GM12878 (cell line): Measurements from ENCODE around the gene TP63. TPM values are rescaled to one million over a fixed set of nuclear protein-coding genes. Genes with fewer than 3 reads are reported as not detected.

Experiments used
- CHD1 ChIP-seq: IDR thresholded peaks from 2 replicates; pipeline ENCODE4 v1.6.1; 2012; ENCODE audit warnings: low read depth, low read length, improper control_type of control experiment
- FOS ChIP-seq: IDR thresholded peaks from 3 replicates; pipeline ENCODE4 v1.6.1; 2011; ENCODE audit warnings: borderline replicate concordance; ENCODE audit not compliant: insufficient read length; ENCODE audit errors: extremely low read depth
- FOXK2 ChIP-seq: fragments of 450-650 bp; IDR thresholded peaks from 2 replicates; pipeline ENCODE4 v1.6.1; 2017; ENCODE audit warnings: mild to moderate bottlenecking, moderate library complexity
- RELA ChIP-seq: fragments of 450-650 bp; IDR thresholded peaks from 2 replicates; pipeline ENCODE4 v1.8.0; 2014; ENCODE audit warnings: borderline replicate concordance; ENCODE audit not compliant: partially characterized antibody
- polyA plus RNA-seq, 11 experiments: library from polyadenylated mRNA; depleted of rRNA in 4 of 11; unstranded in 6 of 11; stranded (reverse) in 5 of 11; fragments of >200 nt; fragmentation: Nextera tagmentation in 4 of 11; fragmentation: Illumina TruSeq in 1 of 11; extraction: Ambion mirVana in 4 of 11; extraction: Trizol in 1 of 11; gene quantifications; 1 replicate in 1 of 11; 2 replicates in 10 of 11; pipeline versions ENCODE4 v1.2.1 to v1.2.3, GENCODE V29; 2011 to 2016; ENCODE audit warnings: inconsistent platforms in 2 of 11, missing spikeins in 2 of 11, low read depth in 1 of 11
- total RNA-seq, 4 experiments: library from RNA; depleted of rRNA in 3 of 4; stranded (reverse); fragments of >200 nt in 3 of 4; fragmentation: Illumina TruSeq in 1 of 4; extraction: Trizol in 1 of 4; gene quantifications; 2 replicates each; pipeline versions ENCODE4 v1.2.1 to v1.2.3, GENCODE V29; 2013 to 2021
- TF ChIP-seq, protein P1 (sequence below): fragments of 450-650 bp; formaldehyde crosslinking; IDR thresholded peaks from 2 replicates; pipeline ENCODE4 v1.4.0; 2020; ENCODE audit warnings: mild to moderate bottlenecking, moderate library complexity
- TF ChIP-seq, protein P2 (sequence below): fragments of 450-650 bp; conservative IDR thresholded peaks from 2 replicates; pipeline ENCODE4 v1.6.1; 2017; ENCODE audit warnings: mild to moderate bottlenecking, moderate library complexity

Gene TP63
- total and polyA plus RNA-seq, 10 of the 15 experiments (the other 5 are each of a cell fraction or from before 2014, with no cell fraction given) = 1.4 to 10.8 (median 6.2) TPM

DNA sequence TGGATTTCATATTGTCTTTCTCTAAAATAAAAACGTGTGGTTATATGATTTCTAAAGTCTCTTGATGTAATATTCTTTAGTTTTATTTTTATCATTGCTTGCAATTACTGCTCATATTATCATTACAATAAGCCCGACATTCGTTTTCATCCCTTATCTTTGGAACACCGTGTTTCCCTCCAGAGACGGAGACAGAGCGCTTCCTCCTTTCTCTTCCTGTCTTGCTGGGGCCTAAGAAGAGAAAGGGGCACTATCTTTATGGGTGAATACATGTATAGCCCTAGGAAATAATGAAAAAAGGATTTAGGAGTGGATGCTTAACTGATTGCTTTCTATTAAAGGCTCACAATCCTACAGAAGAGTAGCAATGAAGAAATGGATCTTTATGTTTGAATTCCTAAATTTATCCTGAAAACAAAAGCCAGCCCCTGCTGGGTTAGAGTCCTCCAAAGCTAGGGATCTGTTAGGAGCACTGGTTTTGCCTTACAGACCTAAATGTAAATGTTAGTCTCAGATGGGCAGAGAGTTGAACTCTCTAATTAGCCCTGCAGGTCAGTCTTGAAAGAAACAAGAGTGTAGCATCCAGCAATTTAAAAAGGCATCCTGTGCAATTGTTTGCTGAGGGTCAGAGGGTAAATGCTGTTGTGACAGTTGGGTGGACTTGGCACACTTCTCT is 145.1 kb downstream of the TP63 start (continued):
- TF ChIP-seq, protein P1, sequence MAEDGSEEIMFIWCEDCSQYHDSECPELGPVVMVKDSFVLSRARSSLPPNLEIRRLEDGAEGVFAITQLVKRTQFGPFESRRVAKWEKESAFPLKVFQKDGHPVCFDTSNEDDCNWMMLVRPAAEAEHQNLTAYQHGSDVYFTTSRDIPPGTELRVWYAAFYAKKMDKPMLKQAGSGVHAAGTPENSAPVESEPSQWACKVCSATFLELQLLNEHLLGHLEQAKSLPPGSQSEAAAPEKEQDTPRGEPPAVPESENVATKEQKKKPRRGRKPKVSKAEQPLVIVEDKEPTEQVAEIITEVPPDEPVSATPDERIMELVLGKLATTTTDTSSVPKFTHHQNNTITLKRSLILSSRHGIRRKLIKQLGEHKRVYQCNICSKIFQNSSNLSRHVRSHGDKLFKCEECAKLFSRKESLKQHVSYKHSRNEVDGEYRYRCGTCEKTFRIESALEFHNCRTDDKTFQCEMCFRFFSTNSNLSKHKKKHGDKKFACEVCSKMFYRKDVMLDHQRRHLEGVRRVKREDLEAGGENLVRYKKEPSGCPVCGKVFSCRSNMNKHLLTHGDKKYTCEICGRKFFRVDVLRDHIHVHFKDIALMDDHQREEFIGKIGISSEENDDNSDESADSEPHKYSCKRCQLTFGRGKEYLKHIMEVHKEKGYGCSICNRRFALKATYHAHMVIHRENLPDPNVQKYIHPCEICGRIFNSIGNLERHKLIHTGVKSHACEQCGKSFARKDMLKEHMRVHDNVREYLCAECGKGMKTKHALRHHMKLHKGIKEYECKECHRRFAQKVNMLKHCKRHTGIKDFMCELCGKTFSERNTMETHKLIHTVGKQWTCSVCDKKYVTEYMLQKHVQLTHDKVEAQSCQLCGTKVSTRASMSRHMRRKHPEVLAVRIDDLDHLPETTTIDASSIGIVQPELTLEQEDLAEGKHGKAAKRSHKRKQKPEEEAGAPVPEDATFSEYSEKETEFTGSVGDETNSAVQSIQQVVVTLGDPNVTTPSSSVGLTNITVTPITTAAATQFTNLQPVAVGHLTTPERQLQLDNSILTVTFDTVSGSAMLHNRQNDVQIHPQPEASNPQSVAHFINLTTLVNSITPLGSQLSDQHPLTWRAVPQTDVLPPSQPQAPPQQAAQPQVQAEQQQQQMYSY (CRISPR knock-in tag) = no peak
- TF ChIP-seq, protein P2, sequence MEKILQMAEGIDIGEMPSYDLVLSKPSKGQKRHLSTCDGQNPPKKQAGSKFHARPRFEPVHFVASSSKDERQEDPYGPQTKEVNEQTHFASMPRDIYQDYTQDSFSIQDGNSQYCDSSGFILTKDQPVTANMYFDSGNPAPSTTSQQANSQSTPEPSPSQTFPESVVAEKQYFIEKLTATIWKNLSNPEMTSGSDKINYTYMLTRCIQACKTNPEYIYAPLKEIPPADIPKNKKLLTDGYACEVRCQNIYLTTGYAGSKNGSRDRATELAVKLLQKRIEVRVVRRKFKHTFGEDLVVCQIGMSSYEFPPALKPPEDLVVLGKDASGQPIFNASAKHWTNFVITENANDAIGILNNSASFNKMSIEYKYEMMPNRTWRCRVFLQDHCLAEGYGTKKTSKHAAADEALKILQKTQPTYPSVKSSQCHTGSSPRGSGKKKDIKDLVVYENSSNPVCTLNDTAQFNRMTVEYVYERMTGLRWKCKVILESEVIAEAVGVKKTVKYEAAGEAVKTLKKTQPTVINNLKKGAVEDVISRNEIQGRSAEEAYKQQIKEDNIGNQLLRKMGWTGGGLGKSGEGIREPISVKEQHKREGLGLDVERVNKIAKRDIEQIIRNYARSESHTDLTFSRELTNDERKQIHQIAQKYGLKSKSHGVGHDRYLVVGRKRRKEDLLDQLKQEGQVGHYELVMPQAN = no peak
- no peak for TF ChIP-seq FOXK2
- TF ChIP-seq CHD1 = no peak
- no peak for TF ChIP-seq RELA
- TF ChIP-seq FOS = no peak
